Measurements from ENCODE around the gene MFSD1. TPM values are rescaled to one million over a fixed set of nuclear protein-coding genes. Genes with fewer than 3 reads are reported as not detected.
A peak's percentile ranks its signal among the peaks of the same experiment; 100 is the strongest.

MFSD1 gene
- total RNA-seq, 2 experiments from 2014 or later, result 26.0 to 27.3 TPM

DNA sequence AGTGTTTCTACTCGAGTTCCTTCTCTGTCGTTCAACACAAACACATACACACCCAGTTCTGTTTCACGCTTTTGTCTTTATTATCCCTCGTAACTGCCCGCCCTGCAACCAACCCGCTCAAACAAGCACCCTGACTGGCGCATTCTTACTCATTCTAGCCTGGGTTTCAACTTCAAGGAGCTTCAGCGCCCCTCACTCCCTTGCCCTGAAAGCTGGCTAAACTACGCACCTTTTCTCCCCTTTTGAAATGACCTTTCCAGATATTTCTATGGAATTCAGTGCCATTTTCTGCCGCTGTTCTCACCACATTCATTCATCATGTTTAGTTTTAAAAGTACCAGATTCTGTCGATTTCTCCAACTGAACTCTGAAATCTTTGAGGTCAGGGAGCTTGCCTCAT lies 653 bp upstream of the MFSD1 start:
- CTCF ChIA-PET (ENCODE audit: unreplicated experiment), result no interaction called here
- H3K9me2 ChIP-seq (ENCODE audit: insufficient read depth, low read length), result no peaks in the 10 kb centered on the region
- POLR2A ChIA-PET, result interaction anchor here (0.8 to 1.4 kb wide), 7 partner anchors 9 to 142 kb away, joined by 3 to 4 read pairs (median 3); no protein-coding TSS in a partner anchor
- H3K27ac ChIP-seq (ENCODE audit: low read depth, low read length, poor library complexity, severe bottlenecking), result no peak overlapping the region
- TF ChIP-seq, protein P1, sequence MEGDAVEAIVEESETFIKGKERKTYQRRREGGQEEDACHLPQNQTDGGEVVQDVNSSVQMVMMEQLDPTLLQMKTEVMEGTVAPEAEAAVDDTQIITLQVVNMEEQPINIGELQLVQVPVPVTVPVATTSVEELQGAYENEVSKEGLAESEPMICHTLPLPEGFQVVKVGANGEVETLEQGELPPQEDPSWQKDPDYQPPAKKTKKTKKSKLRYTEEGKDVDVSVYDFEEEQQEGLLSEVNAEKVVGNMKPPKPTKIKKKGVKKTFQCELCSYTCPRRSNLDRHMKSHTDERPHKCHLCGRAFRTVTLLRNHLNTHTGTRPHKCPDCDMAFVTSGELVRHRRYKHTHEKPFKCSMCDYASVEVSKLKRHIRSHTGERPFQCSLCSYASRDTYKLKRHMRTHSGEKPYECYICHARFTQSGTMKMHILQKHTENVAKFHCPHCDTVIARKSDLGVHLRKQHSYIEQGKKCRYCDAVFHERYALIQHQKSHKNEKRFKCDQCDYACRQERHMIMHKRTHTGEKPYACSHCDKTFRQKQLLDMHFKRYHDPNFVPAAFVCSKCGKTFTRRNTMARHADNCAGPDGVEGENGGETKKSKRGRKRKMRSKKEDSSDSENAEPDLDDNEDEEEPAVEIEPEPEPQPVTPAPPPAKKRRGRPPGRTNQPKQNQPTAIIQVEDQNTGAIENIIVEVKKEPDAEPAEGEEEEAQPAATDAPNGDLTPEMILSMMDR (conservative IDR thresholded peaks at IDR 0.05; ENCODE audit: low read length), result no peak
- TF ChIP-seq EZH2phosphoT487 (IDR thresholded peaks at IDR 0.05; ENCODE audit: borderline replicate concordance, low read depth, low read length), result no peak
- H3K36me3 ChIP-seq (ENCODE audit: insufficient read depth, low read length), result peaks cover 18% of the 10 kb centered on the region; the same call in 1 of the 2 replicates
- H3K79me2 ChIP-seq (ENCODE audit: insufficient read depth, low read depth, low read length), result peaks cover 21% of the 10 kb centered on the region; the same call in 1 of the 2 replicates
- H3K9me3 ChIP-seq (ENCODE audit: low read length), result no peaks in the 10 kb centered on the region
- DNase-seq (ENCODE audit: low spot score), result no peak
- H2AFZ ChIP-seq (ENCODE audit: low read length), result peak overlapping the region; percentile 93
- peak overlapping the region; percentile 93 for H3K4me3 ChIP-seq (ENCODE audit: low read depth, low read length, poor library complexity, severe bottlenecking)
- H3K4me2 ChIP-seq (ENCODE audit: low read length), result peak overlapping the region; percentile 94
- intact Hi-C loops (cut with micrococcal nuclease; ENCODE audit: unreplicated experiment), result loop anchor here (10.0 kb wide), 1 partner anchor 706 kb away; no protein-coding TSS in a partner anchor
- BruUV-seq (replicated peaks), result no TSS peak
- peaks cover 21% of the 10 kb centered on the region for H3K4me1 ChIP-seq (ENCODE audit: insufficient read depth, low read length, poor library complexity, severe bottlenecking)
- H4K20me1 ChIP-seq (ENCODE audit: insufficient read depth, low read length), result no peaks in the 10 kb centered on the region

DNA sequence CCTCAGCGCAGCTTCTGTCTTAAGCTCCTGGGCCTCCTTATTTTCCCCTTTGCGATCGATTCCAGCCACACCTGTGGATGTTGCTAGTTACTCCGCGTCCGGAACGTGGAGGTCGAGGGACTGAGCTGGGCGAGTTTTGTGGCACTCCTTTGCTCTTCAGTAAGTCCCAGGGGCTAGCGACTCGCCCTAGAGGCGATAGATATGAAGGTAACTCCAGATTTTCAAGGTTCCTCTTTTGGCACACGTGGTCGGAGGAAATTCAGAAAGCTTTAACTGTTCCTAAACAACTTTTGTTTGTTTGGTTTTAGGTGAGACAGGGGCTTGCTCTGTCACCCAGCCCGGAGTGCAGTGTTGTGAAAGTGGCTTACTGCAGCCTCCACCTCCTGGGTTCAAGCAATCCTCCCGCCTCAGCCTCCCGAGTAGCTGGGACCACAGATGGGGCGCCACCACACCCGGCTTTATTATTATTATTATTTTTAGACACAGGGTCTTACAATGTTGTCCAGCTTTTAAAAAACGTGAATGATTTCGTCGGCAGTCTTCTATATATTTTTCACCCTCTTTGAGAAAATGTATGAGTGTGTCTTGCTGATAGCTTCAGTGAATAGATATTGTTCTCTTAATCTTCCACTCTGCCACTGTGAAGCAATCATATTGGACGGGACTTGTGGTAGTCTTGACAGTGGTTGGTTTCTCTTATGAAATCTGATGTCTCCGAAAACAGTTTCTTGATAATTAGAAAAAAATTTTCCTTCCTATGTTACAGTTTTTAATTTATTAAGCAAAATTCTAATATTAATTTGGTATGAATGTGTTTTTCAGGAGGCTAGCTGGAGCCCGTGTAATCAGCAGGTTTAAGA lies 785 bp downstream of the MFSD1 start:
- Histone ChIP-seq H3K36me3 (ENCODE audit: insufficient read depth, low read length) (peaks cover 26% of the 10 kb centered on the region), H3K4me2 (ENCODE audit: low read length) (peak overlapping the region; percentile 94), H3K27ac (ENCODE audit: low read depth, low read length, poor library complexity, severe bottlenecking) (peak overlapping the region; percentile 1), H3K79me2 (ENCODE audit: insufficient read depth, low read depth, low read length) (peaks cover 21% of the 10 kb centered on the region; the same call in 1 of the 2 replicates), H4K20me1 (ENCODE audit: insufficient read depth, low read length) (no peaks in the 10 kb centered on the region), H2AFZ (ENCODE audit: low read length) (peak overlapping the region; percentile 93), H3K9me2 (ENCODE audit: insufficient read depth, low read length) (no peaks in the 10 kb centered on the region), H3K4me1 (ENCODE audit: insufficient read depth, low read length, poor library complexity, severe bottlenecking) (peaks cover 21% of the 10 kb centered on the region), H3K4me3 (ENCODE audit: low read depth, low read length, poor library complexity, severe bottlenecking) (peak overlapping the region; percentile 93), H3K9me3 (ENCODE audit: low read length) (no peaks in the 10 kb centered on the region)
- DNase-seq (ENCODE audit: low spot score), result peak; percentile 50
- intact Hi-C loops (cut with micrococcal nuclease; ENCODE audit: unreplicated experiment), result loop anchor here (10.0 kb wide), 1 partner anchor 708 kb away; no protein-coding TSS in a partner anchor
- ChIA-PET CTCF (ENCODE audit: unreplicated experiment) (no interaction called here), POLR2A (interaction anchor here (0.5 to 1.3 kb wide), 5 partner anchors 9 to 1135 kb away, joined by 3 to 7 read pairs (median 3); no protein-coding TSS in a partner anchor)
- TSS peak; percentile 66 for BruUV-seq (replicated peaks)
- no peak for TF ChIP-seq EZH2phosphoT487 (IDR thresholded peaks at IDR 0.05; ENCODE audit: borderline replicate concordance, low read depth, low read length)
- TF ChIP-seq, protein P1 (conservative IDR thresholded peaks at IDR 0.05; ENCODE audit: low read length), result peak; percentile 29; the same call in 1 of the 2 replicates
